ENCODE results near the gene GRM8.

DNA sequence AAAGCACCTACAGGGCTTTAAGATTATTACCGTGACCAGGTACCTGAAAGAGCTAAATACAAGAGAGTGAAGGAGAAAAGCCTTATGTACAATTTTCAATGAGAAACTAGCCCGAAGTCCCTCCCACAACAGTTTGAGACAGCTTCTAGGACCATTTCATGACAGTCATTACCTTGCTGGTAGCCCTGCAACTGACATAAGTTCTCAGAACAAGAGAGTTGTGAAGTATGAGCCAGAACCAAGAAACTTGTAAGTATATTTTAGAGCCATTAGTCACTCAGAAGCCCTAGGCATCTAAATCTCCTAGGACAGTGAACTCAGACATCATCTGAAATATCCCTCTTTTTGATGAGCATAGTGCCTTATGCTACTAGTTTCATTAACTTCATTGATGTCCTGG, 792.1 kb downstream of the GRM8 start:
- TF ChIP-seq, protein P1, sequence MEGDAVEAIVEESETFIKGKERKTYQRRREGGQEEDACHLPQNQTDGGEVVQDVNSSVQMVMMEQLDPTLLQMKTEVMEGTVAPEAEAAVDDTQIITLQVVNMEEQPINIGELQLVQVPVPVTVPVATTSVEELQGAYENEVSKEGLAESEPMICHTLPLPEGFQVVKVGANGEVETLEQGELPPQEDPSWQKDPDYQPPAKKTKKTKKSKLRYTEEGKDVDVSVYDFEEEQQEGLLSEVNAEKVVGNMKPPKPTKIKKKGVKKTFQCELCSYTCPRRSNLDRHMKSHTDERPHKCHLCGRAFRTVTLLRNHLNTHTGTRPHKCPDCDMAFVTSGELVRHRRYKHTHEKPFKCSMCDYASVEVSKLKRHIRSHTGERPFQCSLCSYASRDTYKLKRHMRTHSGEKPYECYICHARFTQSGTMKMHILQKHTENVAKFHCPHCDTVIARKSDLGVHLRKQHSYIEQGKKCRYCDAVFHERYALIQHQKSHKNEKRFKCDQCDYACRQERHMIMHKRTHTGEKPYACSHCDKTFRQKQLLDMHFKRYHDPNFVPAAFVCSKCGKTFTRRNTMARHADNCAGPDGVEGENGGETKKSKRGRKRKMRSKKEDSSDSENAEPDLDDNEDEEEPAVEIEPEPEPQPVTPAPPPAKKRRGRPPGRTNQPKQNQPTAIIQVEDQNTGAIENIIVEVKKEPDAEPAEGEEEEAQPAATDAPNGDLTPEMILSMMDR (IDR thresholded peaks at IDR 0.05) = no peak
- TF ChIP-seq POLR2A (IDR thresholded peaks at IDR 0.05) = no peak
